ENCODE data around the gene GPAT2.
"Not testable (repeated sequence)": the region's sequence is repeated elsewhere in the genome, so short reads cannot be mapped to it uniquely, and the experiment has no call there.

GPAT2 gene

GRCh38 chr2:96034792-96035191, at the start of gene GPAT2:
Gene GPAT2, minus strand, starts transcription at chr2:96034916. Its CDS starts 2,557 bp downstream, at chr2:96032359.
- FAIRE-seq: not testable (repeated sequence)

- no peak for FAIRE-seq
Measured at GRCh38 chr2:96083989-96084857, 49.5 kb upstream of the GPAT2 start.

GRCh38 chr2:96083064-96083939, 48.6 kb upstream of the GPAT2 start:
- FAIRE-seq: no peak

GRCh38 chr2:96082211-96083063, 47.7 kb upstream of the GPAT2 start:
- FAIRE-seq: no peak

GRCh38 chr2:96081042-96081441, 46.3 kb upstream of the GPAT2 start:
- no peak for FAIRE-seq

GRCh38 chr2:96075199-96075771, 40.6 kb upstream of the GPAT2 start:
- FAIRE-seq: no peak

GRCh38 chr2:96074156-96074555, 39.4 kb upstream of the GPAT2 start:
- FAIRE-seq: no peak

- FAIRE-seq: no peak
Measured at GRCh38 chr2:96073170-96073775, 38.6 kb upstream of the GPAT2 start.

GRCh38 chr2:96072746-96073145, 38.0 kb upstream of the GPAT2 start:
- no peak for FAIRE-seq

- not testable (repeated sequence) for FAIRE-seq
Measured at GRCh38 chr2:96071977-96072491, 37.3 kb upstream of the GPAT2 start.

GRCh38 chr2:96071087-96071976, 36.6 kb upstream of the GPAT2 start:
- not testable (repeated sequence) for FAIRE-seq

- FAIRE-seq: not testable (repeated sequence)
Measured at GRCh38 chr2:96070351-96070750, 35.6 kb upstream of the GPAT2 start.

GRCh38 chr2:96069878-96070277, 35.2 kb upstream of the GPAT2 start:
- not testable (repeated sequence) for FAIRE-seq

- FAIRE-seq: not testable (repeated sequence)
Measured at GRCh38 chr2:96067902-96068581, 33.3 kb upstream of the GPAT2 start.

- FAIRE-seq: not testable (repeated sequence)
Measured at GRCh38 chr2:96067098-96067660, 32.5 kb upstream of the GPAT2 start.

- not testable (repeated sequence) for FAIRE-seq
Measured at GRCh38 chr2:96066511-96066910, 31.8 kb upstream of the GPAT2 start.

- FAIRE-seq: not testable (repeated sequence)
Measured at GRCh38 chr2:96065954-96066353, 31.2 kb upstream of the GPAT2 start.

GRCh38 chr2:96065381-96065930, 30.7 kb upstream of the GPAT2 start:
- FAIRE-seq: no peak

GRCh38 chr2:96064760-96065159, 30.0 kb upstream of the GPAT2 start:
- FAIRE-seq: not testable (repeated sequence)

Measured in colon (tissue), 2 donors.